CD14-positive monocyte (primary cell): ENCODE results near the gene DHRS12. TPM values are rescaled to one million over a fixed set of nuclear protein-coding genes. Genes with fewer than 3 reads are reported as not detected.

ENCODE experiments used
- DNase-seq, 3 donors: peaks; one replicate each; pipeline ENCODE4 v3.0.0-alpha.2; 2011 to 2022
- H2AFZ ChIP-seq: 2 replicates; pipeline ENCODE4 v1.6.0; 2012; ENCODE audit warnings: mild to moderate bottlenecking, low read depth, low read length, inconsistent platforms; ENCODE audit not compliant: insufficient read depth, poor library complexity, severe bottlenecking
- H3K27ac ChIP-seq, 2 donors: 1 replicate in 1 of 2; 2 replicates in 1 of 2; pipeline ENCODE4 v1.5.1; 2012 to 2013; ENCODE audit warnings: low read length in 2 of 2, control low read depth in 1 of 2, inconsistent platforms in 1 of 2, low read depth in 1 of 2, mild to moderate bottlenecking in 1 of 2
- H3K27me3 ChIP-seq, 2 donors: one replicate each; pipeline versions ENCODE4 v1.6.0 to v1.6.1; 2011 to 2013; ENCODE audit warnings: low read length in 2 of 2; ENCODE audit not compliant: control insufficient read depth in 2 of 2, insufficient read depth in 2 of 2
- H3K36me3 ChIP-seq, 2 donors: replicated peaks in 1 of 2; 1 replicate in 1 of 2; 2 replicates in 1 of 2; pipeline versions ENCODE4 v1.5.1 to v1.6.1; 2012 to 2013; ENCODE audit warnings: low read length in 2 of 2, control low read depth in 1 of 2, inconsistent platforms in 1 of 2, mild to moderate bottlenecking in 1 of 2; ENCODE audit not compliant: insufficient read depth in 2 of 2, control insufficient read depth in 1 of 2
- H3K4me1 ChIP-seq, 2 donors: 1 replicate in 1 of 2; 2 replicates in 1 of 2; pipeline versions ENCODE4 v1.5.1 to v1.6.1; 2012 to 2013; ENCODE audit warnings: low read length in 2 of 2, control low read depth in 1 of 2, inconsistent platforms in 1 of 2, mild to moderate bottlenecking in 1 of 2, moderate library complexity in 1 of 2; ENCODE audit not compliant: insufficient read depth in 2 of 2, control insufficient read depth in 1 of 2
- H3K4me2 ChIP-seq: replicated peaks from 2 replicates; pipeline ENCODE3; 2012; ENCODE audit warnings: low read length, moderate library complexity, mild to moderate bottlenecking; ENCODE audit not compliant: poor library complexity, severe bottlenecking; ENCODE audit errors: extremely low read depth
- H3K4me3 ChIP-seq, 3 experiments: fragments of 200-600 bp in 1 of 3; sonication (generic) in 1 of 3; replicated peaks in 1 of 3; 1 replicate in 2 of 3; 2 replicates in 1 of 3; pipeline ENCODE4 v1.5.1; 2011 to 2013; ENCODE audit warnings: low read length in 3 of 3, mild to moderate bottlenecking in 3 of 3, control low read depth in 2 of 3, low read depth in 2 of 3, inconsistent platforms in 1 of 3, moderate library complexity in 1 of 3
- H3K79me2 ChIP-seq: 2 replicates; pipeline ENCODE4 v1.6.0; 2012; ENCODE audit warnings: mild to moderate bottlenecking, control low read depth, inconsistent platforms, low read length, moderate library complexity; ENCODE audit not compliant: insufficient read depth
- H3K9ac ChIP-seq: 2 replicates; pipeline ENCODE4 v1.6.0; 2017; ENCODE audit warnings: low read length, mild to moderate bottlenecking; ENCODE audit not compliant: insufficient read depth, poor library complexity, severe bottlenecking
- H3K9me3 ChIP-seq, 2 donors: replicated peaks in 1 of 2; 1 replicate in 1 of 2; 2 replicates in 1 of 2; pipeline versions ENCODE4 v1.5.1 to v1.6.1; 2012 to 2013; ENCODE audit warnings: low read length in 2 of 2, control low read depth in 1 of 2; ENCODE audit not compliant: control insufficient read depth in 1 of 2, insufficient read depth in 1 of 2
- H4K20me1 ChIP-seq: 2 replicates; pipeline ENCODE4 v1.6.0; 2012; ENCODE audit warnings: mild to moderate bottlenecking, low read length, control low read depth, moderate library complexity; ENCODE audit not compliant: insufficient read depth
- H3K27ac Mint-ChIP-seq, 7 donors: one replicate each; pipeline ENCODE4 v1.8.0; 2020; ENCODE audit warnings: mild to moderate bottlenecking in 7 of 7, mixed read lengths in 7 of 7, moderate library complexity in 6 of 7, inconsistent platforms in 2 of 7
- H3K27me3 Mint-ChIP-seq, 3 donors: one replicate each; pipeline ENCODE4 v1.8.0; 2021 to 2022; ENCODE audit warnings: low read depth in 3 of 3, mild to moderate bottlenecking in 3 of 3, mixed read lengths in 3 of 3, moderate library complexity in 3 of 3, inconsistent platforms in 1 of 3
- H3K36me3 Mint-ChIP-seq, 2 donors: one replicate each; pipeline ENCODE4 v1.8.0; 2020; ENCODE audit warnings: mixed read lengths in 2 of 2, inconsistent platforms in 1 of 2, mild to moderate bottlenecking in 1 of 2
- H3K4me1 Mint-ChIP-seq: one replicate; pipeline ENCODE4 v1.8.0; 2020; ENCODE audit warnings: mild to moderate bottlenecking, mixed read lengths
- H3K4me3 Mint-ChIP-seq, 2 donors: one replicate each; pipeline ENCODE4 v1.8.0; 2020; ENCODE audit warnings: mild to moderate bottlenecking in 2 of 2, mixed read lengths in 2 of 2, moderate library complexity in 1 of 2
- H3K9me3 Mint-ChIP-seq, 7 donors: one replicate each; pipeline ENCODE4 v1.8.0; 2020 to 2022; ENCODE audit warnings: mixed read lengths in 7 of 7, mild to moderate bottlenecking in 6 of 7, moderate library complexity in 6 of 7, inconsistent platforms in 2 of 7
- CTCF ChIP-seq: fragments of 200-600 bp; IDR thresholded peaks from one replicate; pipeline ENCODE4 v1.8.0; 2022; ENCODE audit warnings: antibody characterized with exemption, mild to moderate bottlenecking
- WGBS: methylation state at CpG from one replicate; pipeline ENCODE4 v1.1.5; 2013; ENCODE audit warnings: missing lambda C conversion rate; ENCODE audit not compliant: insufficient coverage; 5-methylcytosine and 5-hydroxymethylcytosine counted together
- intact Hi-C, 2 donors: fragments of 100-400 bp; cut with micrococcal nuclease; formaldehyde crosslinking; loops; one replicate each; pipeline versions ENCODE4 v1.15.0 to v1.15.1; 2023
- polyA plus RNA-seq, 3 donors: library from polyadenylated mRNA; depleted of rRNA in 1 of 3; unstranded in 2 of 3; stranded (reverse) in 1 of 3; fragments of 300-500 nt in 2 of 3; fragments of >200 nt in 1 of 3; fragmentation: Illumina TruSeq in 2 of 3; gene quantifications; 1 replicate in 2 of 3; 2 replicates in 1 of 3; pipeline ENCODE4 v1.2.3, GENCODE V29; 2012 to 2021

The DHRS12 gene
- polyA plus RNA-seq, 3 donors, result 7.6 to 20.2 (median 20.0) TPM

GRCh38 chr13:51780099-51780498 is 23.9 kb downstream of the DHRS12 start:
- intact Hi-C loops, result no loop called here
- H3K27me3 Mint-ChIP-seq, result peaks cover 8 to 28% (median 18%) of the 10 kb centered on the region in 3 donors

GRCh38 chr13:51778392-51778791 is 25.6 kb downstream of the DHRS12 start:
- no peaks in the 10 kb centered on the region for H3K79me2 ChIP-seq
- intact Hi-C loops, result no loop called here
- H2AFZ ChIP-seq, result no peak overlapping the region
- peaks cover 10% of the 10 kb centered on the region for H3K4me1 Mint-ChIP-seq
- H3K4me3 Mint-ChIP-seq, result peak overlapping the region in 1 of 2 donors; percentile 46
- 13% methylated on average over 4 of the region's 11 CpGs for WGBS
- H3K4me1 ChIP-seq, result peaks cover 0 to 7% of the 10 kb centered on the region in 2 donors
- no peaks in the 10 kb centered on the region for H3K9me3 ChIP-seq
- no peak for TF ChIP-seq CTCF
- H3K36me3 Mint-ChIP-seq, result peaks cover 0 to 5% of the 10 kb centered on the region in 2 donors
- peak overlapping the region in 1 of 7 donors; percentile 18 for H3K27ac Mint-ChIP-seq
- DNase-seq, result no peak
- no peak overlapping the region for H3K27ac ChIP-seq
- H3K9ac ChIP-seq, result no peak overlapping the region
- peaks cover 0 to 4% (median 0%) of the 10 kb centered on the region in 7 donors for H3K9me3 Mint-ChIP-seq
- H3K4me3 ChIP-seq, result no peak overlapping the region
- H3K36me3 ChIP-seq, result no peaks in the 10 kb centered on the region
- H3K27me3 ChIP-seq, result peaks cover 0 to 18% of the 10 kb centered on the region in 2 donors
- H3K27me3 Mint-ChIP-seq, result peaks cover 8 to 28% (median 20%) of the 10 kb centered on the region in 3 donors
- H3K4me2 ChIP-seq, result no peak overlapping the region
- no peaks in the 10 kb centered on the region for H4K20me1 ChIP-seq

More at GRCh38 chr13:51780099-51780498, 23.9 kb downstream of the DHRS12 start:
- Mint-ChIP-seq H3K9me3 (peaks cover 0 to 4% (median 0%) of the 10 kb centered on the region in 7 donors), H3K4me3 (no peak overlapping the region), H3K36me3 (peaks cover 0 to 5% of the 10 kb centered on the region in 2 donors), H3K4me1 (peaks cover 10% of the 10 kb centered on the region), H3K27ac (no peak overlapping the region)
- Histone ChIP-seq H3K4me3 (no peak overlapping the region), H3K27ac (no peak overlapping the region), H3K4me2 (no peak overlapping the region), H3K79me2 (no peaks in the 10 kb centered on the region), H3K27me3 (peaks cover 0 to 13% of the 10 kb centered on the region in 2 donors), H3K36me3 (no peaks in the 10 kb centered on the region), H3K9ac (no peak overlapping the region), H2AFZ (no peak overlapping the region), H4K20me1 (no peaks in the 10 kb centered on the region), H3K4me1 (peaks cover 0 to 7% of the 10 kb centered on the region in 2 donors), H3K9me3 (no peaks in the 10 kb centered on the region)
- DNase-seq, result no peak
- no CpG with 5 or more reads among the region's 3 CpGs for WGBS
- TF ChIP-seq CTCF, result no peak
